Stimulated activated CD4-positive, alpha-beta T cell treated with anti-CD3 and anti-CD28 coated beads, Interleukin-12 subunit alpha, Interleukin-12 subunit beta, amount 100 ng/mL, for 24 hours (primary cell): ENCODE data around the gene NOL4.
"Not testable (repeated sequence)": the region's sequence is repeated elsewhere in the genome, so short reads cannot be mapped to it uniquely, and the experiment has no call there.

Experiments
- DNase-seq, 2 experiments: peaks; one replicate each; pipeline ENCODE4 v3.0.0-alpha.2; 2020; ENCODE audit warnings: low read depth in 2 of 2

The NOL4 gene, protein sequence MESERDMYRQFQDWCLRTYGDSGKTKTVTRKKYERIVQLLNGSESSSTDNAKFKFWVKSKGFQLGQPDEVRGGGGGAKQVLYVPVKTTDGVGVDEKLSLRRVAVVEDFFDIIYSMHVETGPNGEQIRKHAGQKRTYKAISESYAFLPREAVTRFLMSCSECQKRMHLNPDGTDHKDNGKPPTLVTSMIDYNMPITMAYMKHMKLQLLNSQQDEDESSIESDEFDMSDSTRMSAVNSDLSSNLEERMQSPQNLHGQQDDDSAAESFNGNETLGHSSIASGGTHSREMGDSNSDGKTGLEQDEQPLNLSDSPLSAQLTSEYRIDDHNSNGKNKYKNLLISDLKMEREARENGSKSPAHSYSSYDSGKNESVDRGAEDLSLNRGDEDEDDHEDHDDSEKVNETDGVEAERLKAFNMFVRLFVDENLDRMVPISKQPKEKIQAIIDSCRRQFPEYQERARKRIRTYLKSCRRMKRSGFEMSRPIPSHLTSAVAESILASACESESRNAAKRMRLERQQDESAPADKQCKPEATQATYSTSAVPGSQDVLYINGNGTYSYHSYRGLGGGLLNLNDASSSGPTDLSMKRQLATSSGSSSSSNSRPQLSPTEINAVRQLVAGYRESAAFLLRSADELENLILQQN

GRCh38 chr18:34224423-34225217 is at the start of gene NOL4:
NOL4 (minus strand) TSS chr18:34224913; CDS start chr18:34223253, 1,660 bp downstream.
- no peak for DNase-seq

- not testable (repeated sequence) for DNase-seq
These were observed 41.3 kb upstream of the NOL4 start for GRCh38 chr18:34266029-34266428.

GRCh38 chr18:34261865-34262780 is 37.4 kb upstream of the NOL4 start:
- no peak for DNase-seq

- DNase-seq, result no peak
These were observed 33.5 kb upstream of the NOL4 start for GRCh38 chr18:34258176-34258575.

GRCh38 chr18:34251919-34252318 is 27.2 kb upstream of the NOL4 start:
- no peak for DNase-seq

DNA sequence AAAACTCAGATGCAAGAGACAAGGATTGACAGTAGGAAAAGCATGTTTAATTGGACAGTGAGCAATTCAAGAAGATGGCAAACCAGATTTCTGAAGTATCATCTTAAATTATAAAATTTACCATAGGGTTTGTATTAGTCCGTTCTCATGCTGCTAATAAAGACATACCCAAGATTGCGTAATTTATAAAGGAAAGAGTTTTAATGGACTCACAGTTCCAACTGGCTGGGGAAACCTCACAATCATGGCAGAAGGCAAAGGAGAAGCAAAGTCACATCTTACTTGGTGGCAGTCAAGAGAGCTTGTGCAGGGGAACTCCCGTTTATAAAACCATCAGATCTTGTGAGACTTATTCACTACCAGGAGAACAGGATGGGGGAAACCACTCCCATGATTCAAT is 24.0 kb upstream of the NOL4 start:
- DNase-seq, result no peak

GRCh38 chr18:34242739-34243138 is 18.0 kb upstream of the NOL4 start:
- no peak for DNase-seq

DNA sequence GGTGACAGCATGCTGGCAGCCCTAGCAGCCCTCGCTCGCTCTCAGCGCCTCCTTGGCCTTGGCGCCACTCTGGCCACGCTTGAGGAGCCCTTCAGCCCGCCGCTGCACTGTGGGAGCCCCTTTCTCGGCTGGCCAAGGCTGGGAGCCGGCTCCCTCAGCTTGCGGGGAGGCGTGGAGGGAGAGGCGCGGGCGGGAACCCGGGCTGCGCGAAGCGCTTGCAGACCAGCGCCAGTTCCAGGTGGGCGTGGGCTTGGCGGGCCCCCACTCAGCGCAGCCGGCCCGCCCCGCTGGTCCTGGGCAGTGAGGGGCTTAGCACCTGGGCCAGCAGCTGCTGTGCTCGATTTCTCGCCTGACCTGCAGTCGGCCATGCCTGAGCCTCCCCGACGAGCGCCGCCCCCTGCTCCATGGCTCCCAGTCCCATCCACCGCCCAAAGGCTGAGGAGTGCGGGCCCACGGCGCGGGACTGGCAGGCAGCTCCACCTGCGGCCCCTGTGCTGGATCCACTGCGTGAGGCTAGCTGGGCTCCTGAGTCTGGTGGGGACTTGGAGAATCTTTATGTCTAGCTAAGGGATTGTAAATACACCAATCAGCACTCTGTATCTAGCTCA is 9.2 kb upstream of the NOL4 start:
- not testable (repeated sequence) for DNase-seq

DNA sequence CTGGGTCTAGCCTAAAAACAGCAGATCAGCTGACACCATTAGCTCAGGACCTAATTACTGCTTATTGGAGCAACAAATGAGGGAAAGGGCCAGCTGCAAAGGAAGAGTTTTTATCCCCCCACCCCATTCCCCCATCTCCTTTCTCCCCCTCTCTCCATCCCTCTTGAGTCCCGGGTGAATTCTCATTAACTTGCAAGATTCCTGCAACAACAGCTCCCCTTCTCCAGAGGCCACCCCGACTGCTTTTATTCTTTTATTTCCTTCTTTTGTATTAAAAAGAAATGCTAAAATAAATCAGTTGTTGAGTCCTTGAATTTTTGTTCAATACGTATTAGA is 473 bp upstream of the NOL4 start:
- DNase-seq, result no peak

GRCh38 chr18:34223893-34224422 is 755 bp downstream of the NOL4 start:
- no peak for DNase-seq

DNA sequence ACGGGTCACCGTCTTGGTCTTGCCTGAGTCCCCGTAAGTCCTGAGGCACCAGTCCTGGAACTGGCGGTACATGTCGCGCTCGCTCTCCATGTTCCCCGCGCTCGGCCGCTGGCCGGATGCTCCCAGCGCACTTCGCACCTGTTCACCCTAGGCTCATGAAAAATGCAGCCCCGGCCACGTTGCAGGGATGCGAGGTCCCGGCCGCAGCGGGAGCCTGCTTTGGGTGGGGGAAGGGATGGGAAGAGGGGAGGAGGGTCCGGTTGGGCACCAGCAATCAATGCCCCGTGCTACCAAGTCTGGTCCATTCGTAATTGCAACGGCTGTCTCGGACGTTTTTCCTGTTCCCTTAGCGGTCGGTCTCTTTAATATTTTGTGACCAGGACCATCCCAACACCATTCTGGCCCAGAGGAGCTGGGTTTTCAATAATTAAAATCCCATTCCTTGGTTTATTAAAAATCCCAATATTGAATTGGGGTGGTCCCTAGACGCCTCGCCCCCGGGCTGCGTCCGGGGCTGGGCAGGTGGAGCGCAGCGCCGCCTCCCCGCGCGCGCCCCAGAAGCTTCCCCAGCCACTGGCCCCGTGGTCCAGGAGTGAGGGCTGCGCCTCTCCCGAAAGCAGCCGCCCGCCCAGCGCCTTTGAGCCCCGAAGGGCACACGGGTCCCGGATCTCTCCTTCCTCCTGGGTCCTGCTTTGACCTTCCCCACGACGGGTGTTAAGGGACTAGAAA is 1.4 kb downstream of the NOL4 start:
- DNase-seq, result no peak

- no peak for DNase-seq
These were observed 2.2 kb downstream of the NOL4 start for GRCh38 chr18:34222307-34223163.

DNA sequence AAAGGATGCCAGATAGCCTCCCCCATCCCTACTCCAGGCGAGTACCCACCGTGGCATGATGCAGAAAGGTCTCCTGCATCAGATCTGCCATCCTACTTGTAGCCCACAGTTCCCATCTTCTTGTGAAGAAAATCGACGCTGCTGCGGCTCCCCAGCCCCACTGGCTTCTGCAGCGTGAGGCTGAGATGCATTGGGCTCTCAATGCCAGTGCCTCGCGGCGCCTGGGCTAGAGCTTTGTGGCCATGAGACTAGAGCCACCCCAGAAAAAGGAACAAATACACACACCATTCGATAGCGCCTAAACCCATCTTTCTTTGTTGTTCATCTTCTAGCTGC is 2.8 kb downstream of the NOL4 start:
- DNase-seq, result no peak

- no peak for DNase-seq
These were observed 4.5 kb downstream of the NOL4 start for GRCh38 chr18:34220081-34220815.

DNA sequence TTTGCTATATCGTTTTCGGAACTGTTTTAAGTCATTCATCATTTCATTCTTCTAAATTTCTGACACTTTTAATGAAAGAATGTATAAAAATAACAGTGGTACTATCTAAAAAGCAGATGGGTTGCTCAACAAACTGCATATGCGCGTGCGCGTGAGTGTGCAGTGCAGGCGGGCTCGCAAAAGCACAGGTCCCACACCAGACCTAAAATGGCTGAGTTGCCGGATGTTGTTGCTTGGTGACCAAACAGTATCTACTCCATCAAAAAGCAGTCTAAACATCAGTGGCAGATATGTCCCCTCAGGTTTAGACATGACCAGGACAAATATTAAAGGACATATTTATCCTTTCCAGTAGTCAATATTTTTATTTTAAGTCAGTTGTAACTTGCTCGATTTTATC is 5.1 kb downstream of the NOL4 start:
- no peak for DNase-seq

GRCh38 chr18:34212511-34212910 is 12.2 kb downstream of the NOL4 start:
- DNase-seq, result no peak

- DNase-seq, result no peak
These were observed 17.3 kb downstream of the NOL4 start for GRCh38 chr18:34207344-34207851.

- DNase-seq, result no peak
These were observed 20.8 kb downstream of the NOL4 start for GRCh38 chr18:34203866-34204265.
